Measurements from ENCODE around the gene PPP1R11.
A peak's percentile ranks its signal among the peaks of the same experiment; 100 is the strongest.
"Not testable (repeated sequence)": the region's sequence is repeated elsewhere in the genome, so short reads cannot be mapped to it uniquely, and the experiment has no call there.

PPP1R11 gene

DNA sequence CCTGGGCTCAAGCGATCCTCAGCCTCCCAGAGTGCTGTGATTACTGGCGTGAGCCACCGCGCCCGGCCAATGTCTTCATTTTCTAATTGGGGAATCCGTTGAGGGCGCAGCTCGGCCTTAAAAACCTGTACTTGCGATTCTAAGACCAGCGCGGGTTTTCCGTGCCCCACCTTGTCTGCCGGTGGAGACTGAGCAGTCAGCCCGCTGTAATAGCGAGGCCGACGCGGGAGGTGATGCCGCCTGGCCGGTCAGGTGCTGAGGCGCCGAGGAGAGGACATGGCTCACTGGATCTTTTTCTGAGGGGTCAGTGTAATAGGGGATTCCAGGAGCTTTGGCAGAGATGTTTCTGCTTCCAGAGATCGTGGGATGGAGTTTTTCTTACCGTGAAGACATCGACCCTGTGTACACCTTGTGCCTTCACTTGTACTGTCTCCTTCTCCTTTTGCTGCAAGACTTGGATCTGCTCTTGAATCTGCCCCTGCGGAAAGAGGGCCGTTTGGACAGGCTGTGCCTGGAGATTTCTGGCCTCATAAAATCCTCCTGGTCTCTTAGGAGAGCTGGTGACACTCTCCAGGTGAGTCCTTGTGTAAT is 44.4 kb downstream of the PPP1R11 start:
- no peak for DNase-seq (ENCODE audit: low spot score)
- TF ChIP-seq, protein P1, sequence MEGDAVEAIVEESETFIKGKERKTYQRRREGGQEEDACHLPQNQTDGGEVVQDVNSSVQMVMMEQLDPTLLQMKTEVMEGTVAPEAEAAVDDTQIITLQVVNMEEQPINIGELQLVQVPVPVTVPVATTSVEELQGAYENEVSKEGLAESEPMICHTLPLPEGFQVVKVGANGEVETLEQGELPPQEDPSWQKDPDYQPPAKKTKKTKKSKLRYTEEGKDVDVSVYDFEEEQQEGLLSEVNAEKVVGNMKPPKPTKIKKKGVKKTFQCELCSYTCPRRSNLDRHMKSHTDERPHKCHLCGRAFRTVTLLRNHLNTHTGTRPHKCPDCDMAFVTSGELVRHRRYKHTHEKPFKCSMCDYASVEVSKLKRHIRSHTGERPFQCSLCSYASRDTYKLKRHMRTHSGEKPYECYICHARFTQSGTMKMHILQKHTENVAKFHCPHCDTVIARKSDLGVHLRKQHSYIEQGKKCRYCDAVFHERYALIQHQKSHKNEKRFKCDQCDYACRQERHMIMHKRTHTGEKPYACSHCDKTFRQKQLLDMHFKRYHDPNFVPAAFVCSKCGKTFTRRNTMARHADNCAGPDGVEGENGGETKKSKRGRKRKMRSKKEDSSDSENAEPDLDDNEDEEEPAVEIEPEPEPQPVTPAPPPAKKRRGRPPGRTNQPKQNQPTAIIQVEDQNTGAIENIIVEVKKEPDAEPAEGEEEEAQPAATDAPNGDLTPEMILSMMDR (IDR thresholded peaks at IDR 0.05; ENCODE audit: extremely low read depth, missing control alignments) = no peak

DNA sequence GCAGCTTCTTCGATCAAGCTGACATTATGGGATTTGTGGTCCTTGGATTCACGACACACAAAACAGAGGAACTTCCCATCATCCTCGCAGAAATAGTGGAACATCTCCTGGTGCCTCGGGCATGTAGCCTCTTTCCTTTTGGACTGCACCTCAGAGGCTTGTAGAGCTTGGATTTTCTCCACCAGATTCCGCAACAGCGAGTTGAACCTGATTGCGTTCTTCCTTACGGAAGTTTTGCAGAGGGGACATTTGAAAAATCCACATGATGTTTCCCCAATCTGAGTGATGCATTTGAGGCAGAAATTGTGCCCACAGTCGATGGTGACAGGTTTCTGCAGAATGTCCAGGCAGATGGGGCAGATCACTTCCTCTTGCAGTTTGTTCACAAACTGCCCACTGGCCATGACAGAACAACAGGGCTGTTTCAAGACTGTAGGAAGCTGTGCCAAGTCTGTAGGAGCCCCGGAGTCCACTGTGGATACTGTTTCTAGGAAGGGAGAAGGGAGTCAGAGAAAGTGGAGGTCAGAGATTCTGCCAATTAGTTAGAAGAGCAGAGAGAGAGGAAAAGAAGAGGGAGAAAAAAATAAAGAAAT is 45.5 kb downstream of the PPP1R11 start:
- no peak for DNase-seq (ENCODE audit: low spot score)
- TF ChIP-seq, protein P1 (IDR thresholded peaks at IDR 0.05; ENCODE audit: extremely low read depth, missing control alignments) = no peak

DNA sequence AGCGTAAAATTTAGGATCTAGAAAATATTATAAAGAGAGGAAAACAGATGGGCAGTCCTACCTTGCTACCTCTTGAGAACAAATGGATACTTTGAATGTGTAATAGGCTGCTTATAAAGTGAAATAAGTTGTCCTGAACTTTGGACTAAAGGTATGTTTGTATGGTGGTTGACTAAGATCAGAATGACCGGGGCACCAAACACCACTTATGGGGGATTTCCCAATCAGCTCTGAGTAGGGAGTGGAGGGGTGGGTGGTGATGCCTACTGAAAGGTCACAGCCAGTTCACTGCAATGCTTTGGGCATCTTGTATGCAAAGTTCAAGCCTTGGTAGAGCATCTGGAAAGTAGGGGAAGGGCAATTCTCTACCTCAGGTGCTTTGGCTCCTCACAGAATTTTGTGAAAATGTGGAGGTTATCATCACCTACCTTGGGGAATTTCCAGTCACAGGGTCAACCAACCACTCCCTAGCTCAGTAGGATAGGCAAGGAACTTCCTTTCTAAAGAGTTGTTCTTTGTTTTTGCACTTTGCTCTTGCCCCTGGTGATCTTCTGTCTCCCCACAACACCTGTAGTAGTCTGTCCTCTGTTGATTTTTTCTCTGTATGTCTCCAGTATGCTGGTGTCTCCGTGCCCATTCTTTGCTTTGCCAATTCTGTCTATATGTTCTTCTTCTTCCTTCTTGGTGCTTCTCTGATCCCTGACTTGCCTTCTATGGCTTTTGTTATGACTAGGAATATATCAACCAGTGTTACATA is 46.2 kb downstream of the PPP1R11 start, which contains the start of gene TRIM31:
Gene TRIM31, minus strand, starts transcription at position 88 of the 757 bp plus-strand sequence. CDS start 285 bp downstream, outside the sequence.
- peak; percentile 36 for DNase-seq (ENCODE audit: low spot score)
- TF ChIP-seq, protein P1 (IDR thresholded peaks at IDR 0.05; ENCODE audit: extremely low read depth, missing control alignments) = no peak

DNA sequence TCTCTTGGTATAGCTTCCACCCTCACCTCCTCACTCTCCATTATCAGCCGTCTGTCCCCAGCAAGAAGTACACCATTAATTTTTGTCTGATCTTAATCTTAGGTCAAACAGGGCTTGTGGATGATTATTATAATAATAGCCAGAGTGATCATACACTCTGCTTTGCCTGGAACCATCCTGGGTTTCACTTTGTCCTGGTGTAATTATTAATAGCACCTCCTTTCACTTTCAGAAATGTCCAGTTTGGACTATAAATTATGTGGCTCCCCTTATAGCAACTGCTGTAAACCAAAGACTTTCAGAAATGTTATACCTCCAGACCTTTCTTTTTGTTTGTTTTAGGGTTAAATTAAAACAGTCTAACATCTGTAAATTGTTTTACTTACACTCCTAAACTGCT is 46.8 kb downstream of the PPP1R11 start:
- TF ChIP-seq, protein P1 (IDR thresholded peaks at IDR 0.05; ENCODE audit: extremely low read depth, missing control alignments) = no peak

DNA sequence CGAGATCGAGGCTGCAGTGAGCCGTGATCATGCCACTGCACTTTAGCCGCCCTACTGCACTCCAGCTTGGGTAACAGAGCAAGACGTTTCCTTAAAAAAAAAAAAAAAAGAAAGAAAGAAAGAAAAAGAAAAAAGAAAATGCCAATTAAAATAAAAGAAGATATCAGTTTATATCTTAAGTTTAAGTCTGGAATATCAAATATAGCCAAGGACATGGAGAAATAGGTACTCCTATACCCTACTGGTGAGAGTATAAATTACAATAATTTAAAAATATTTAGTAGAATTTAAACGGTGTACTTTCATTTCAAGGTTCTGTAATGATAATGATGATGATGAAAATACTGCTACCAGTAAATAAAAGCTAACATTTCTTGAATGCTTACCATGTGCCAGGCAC is 49.7 kb downstream of the PPP1R11 start:
- no peak for DNase-seq (ENCODE audit: low spot score)
- TF ChIP-seq, protein P1 (IDR thresholded peaks at IDR 0.05; ENCODE audit: extremely low read depth, missing control alignments) = no peak

More for the DNA sequence above, 46.8 kb downstream of the PPP1R11 start:
- no peak for DNase-seq (ENCODE audit: low spot score)

DNA sequence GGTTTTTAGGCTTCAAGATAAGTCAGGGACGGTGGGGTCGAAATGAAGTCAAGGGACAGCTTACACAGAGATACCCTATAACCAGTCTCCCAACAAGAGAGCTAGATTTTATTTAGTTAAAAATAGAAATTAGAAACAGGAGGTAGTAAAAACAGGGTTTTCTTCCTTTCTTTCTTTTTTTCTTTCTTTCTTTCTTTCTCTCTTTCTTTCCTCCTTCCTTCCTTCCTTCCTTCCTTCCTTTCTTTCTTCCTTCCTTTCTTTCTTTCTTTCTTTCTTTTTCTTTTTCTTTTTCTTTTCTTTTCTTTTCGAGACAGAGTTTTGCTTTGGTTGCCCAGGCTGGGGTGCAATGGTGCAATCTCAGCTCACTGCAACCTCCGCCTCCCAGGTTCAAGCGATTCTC is 51.7 kb downstream of the PPP1R11 start:
- not testable (repeated sequence) for DNase-seq (ENCODE audit: low spot score)
